ENCODE data around the gene C14orf93.

DNA sequence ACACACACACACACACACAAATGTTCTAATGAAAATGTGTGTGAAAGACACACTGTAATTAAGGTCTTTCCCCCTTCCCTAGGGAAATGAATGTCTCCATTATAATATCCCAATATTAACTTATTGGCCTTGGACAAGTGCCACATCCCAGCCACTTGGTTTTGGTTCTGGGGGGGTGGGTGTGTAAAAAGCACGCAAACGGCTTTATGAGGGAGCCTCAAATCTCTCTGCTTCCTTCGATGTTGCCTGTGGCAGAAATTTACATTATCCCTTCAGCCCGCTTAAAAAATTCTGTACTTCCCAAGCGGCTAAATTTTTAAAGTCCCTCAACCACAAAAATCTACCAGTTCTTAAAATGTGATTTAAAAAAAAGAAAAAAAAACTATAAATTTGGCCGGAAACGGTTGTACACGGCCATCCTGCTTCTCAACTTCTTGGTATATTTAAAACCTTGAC, 432 bp downstream of the C14orf93 start:
- TF ChIP-seq, protein P1, sequence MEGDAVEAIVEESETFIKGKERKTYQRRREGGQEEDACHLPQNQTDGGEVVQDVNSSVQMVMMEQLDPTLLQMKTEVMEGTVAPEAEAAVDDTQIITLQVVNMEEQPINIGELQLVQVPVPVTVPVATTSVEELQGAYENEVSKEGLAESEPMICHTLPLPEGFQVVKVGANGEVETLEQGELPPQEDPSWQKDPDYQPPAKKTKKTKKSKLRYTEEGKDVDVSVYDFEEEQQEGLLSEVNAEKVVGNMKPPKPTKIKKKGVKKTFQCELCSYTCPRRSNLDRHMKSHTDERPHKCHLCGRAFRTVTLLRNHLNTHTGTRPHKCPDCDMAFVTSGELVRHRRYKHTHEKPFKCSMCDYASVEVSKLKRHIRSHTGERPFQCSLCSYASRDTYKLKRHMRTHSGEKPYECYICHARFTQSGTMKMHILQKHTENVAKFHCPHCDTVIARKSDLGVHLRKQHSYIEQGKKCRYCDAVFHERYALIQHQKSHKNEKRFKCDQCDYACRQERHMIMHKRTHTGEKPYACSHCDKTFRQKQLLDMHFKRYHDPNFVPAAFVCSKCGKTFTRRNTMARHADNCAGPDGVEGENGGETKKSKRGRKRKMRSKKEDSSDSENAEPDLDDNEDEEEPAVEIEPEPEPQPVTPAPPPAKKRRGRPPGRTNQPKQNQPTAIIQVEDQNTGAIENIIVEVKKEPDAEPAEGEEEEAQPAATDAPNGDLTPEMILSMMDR (conservative IDR thresholded peaks at IDR 0.05; ENCODE audit: low read depth, low read length): no peak
- no peak for TF ChIP-seq EZH2 (IDR thresholded peaks at IDR 0.05; ENCODE audit: borderline replicate concordance, low read depth, low read length, poor library complexity, severe bottlenecking)
